ENCODE measurements around the gene NAT10. TPM values are rescaled to one million over a fixed set of nuclear protein-coding genes. Genes with fewer than 3 reads are reported as not detected.

Gene NAT10
- total and polyA plus RNA-seq, 4 donors: 24.2 to 41.1 (median 27.7) TPM

DNA sequence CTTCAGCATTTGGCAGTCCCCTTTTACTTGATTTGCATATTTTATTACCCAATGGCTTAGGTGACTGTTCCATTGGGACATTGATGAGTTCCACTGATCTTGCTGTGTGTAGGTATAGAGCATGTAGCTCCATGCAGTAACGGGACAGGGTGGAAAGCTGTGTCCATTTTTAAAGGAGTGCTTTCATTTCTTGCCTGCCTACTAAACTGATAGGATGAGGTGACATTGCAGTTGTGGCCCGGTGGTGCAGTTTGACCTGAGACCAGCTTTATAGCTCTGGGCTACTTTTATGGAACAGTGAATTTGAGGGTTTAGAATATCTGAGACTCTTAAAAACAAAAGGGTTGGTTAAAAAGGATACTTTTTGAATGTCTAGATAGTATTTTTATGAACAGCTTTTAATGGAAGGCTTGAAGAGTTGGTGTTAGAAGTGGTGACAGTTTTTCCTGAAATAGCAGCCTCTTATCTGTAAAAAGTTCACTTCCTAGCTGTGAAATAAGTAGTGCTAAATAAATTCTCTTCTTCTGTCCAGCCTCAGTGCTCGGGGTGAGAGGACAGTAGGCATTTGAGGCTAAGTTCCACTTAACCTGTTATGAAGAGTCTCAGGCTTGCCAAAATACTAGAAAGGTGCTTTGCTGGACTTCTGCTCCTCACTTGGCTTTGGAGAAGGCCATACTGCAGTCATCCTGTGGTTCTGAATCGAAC, 27.0 kb downstream of the NAT10 start:
- Histone ChIP-seq H3K27me3 (ENCODE audit: control insufficient read depth in 3 of 3, insufficient read depth in 3 of 3, low read length in 2 of 3) (no peaks in the 10 kb centered on the region), H3K9ac (ENCODE audit: insufficient read depth in 1 of 2, low read length in 2 of 2) (no peak overlapping the region), H3K4me1 (ENCODE audit: control insufficient read depth in 5 of 5, insufficient read depth in 5 of 5, low read length in 5 of 5) (no peaks in the 10 kb centered on the region), H3K36me3 (ENCODE audit: control insufficient read depth in 4 of 4, insufficient read depth in 4 of 4, low read length in 4 of 4) (peaks cover 39 to 56% (median 52%) of the 10 kb centered on the region in 4 donors), H3K27ac (ENCODE audit: low read depth in 1 of 2, low read length in 1 of 2) (no peak overlapping the region), H3K4me3 (no peak overlapping the region), H3K9me3 (ENCODE audit: control insufficient read depth in 4 of 4, insufficient read depth in 3 of 4, low read length in 3 of 4) (peaks cover 0 to 2% (median 0%) of the 10 kb centered on the region in 4 donors)
- DNase-seq: no peak
- TF ChIP-seq, protein P1, sequence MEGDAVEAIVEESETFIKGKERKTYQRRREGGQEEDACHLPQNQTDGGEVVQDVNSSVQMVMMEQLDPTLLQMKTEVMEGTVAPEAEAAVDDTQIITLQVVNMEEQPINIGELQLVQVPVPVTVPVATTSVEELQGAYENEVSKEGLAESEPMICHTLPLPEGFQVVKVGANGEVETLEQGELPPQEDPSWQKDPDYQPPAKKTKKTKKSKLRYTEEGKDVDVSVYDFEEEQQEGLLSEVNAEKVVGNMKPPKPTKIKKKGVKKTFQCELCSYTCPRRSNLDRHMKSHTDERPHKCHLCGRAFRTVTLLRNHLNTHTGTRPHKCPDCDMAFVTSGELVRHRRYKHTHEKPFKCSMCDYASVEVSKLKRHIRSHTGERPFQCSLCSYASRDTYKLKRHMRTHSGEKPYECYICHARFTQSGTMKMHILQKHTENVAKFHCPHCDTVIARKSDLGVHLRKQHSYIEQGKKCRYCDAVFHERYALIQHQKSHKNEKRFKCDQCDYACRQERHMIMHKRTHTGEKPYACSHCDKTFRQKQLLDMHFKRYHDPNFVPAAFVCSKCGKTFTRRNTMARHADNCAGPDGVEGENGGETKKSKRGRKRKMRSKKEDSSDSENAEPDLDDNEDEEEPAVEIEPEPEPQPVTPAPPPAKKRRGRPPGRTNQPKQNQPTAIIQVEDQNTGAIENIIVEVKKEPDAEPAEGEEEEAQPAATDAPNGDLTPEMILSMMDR (IDR thresholded peaks at IDR 0.05; ENCODE audit: control extremely low read depth, extremely low read depth): no peak
- 93 to 97% methylated on average over 4 of the region's 4 CpGs for WGBS, 2 donors
- no peak for ATAC-seq (ENCODE audit: insufficient read depth, low FRiP score)

DNA sequence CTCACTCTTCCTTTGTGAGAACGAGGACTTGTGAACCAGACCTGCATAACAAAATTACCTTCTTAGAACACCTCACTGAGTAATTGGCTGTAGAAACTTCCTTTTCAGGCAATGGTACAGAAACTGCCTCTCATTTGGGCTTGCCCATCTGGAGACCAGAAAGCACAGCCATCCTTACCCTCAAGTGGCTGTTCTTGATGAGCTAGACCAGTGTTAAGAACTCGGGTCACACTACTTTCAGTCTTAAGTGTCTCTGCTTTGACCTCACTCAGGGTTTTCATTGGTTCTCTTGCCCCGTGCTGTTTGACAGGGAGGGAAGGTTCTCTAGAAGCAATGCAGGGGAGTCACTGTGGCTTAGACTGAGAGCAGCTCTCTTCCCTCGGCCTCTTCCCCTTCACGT, 29.3 kb downstream of the NAT10 start:
- Histone ChIP-seq H3K9ac (ENCODE audit: insufficient read depth in 1 of 2, low read length in 2 of 2) (no peak overlapping the region), H3K27ac (ENCODE audit: low read depth in 1 of 2, low read length in 1 of 2) (no peak overlapping the region), H3K36me3 (ENCODE audit: control insufficient read depth in 4 of 4, insufficient read depth in 4 of 4, low read length in 4 of 4) (peaks cover 33 to 71% (median 53%) of the 10 kb centered on the region in 4 donors), H3K27me3 (ENCODE audit: control insufficient read depth in 3 of 3, insufficient read depth in 3 of 3, low read length in 2 of 3) (no peaks in the 10 kb centered on the region), H3K9me3 (ENCODE audit: control insufficient read depth in 4 of 4, insufficient read depth in 3 of 4, low read length in 3 of 4) (peaks cover 0 to 2% (median 0%) of the 10 kb centered on the region in 4 donors), H3K4me3 (no peak overlapping the region), H3K4me1 (ENCODE audit: control insufficient read depth in 5 of 5, insufficient read depth in 5 of 5, low read length in 5 of 5) (no peaks in the 10 kb centered on the region)
- TF ChIP-seq, protein P1 (IDR thresholded peaks at IDR 0.05; ENCODE audit: control extremely low read depth, extremely low read depth): no peak
- DNase-seq (no peak), ATAC-seq (ENCODE audit: insufficient read depth, low FRiP score) (no peak)
- WGBS, 2 donors: 78 to 85% methylated on average over 5 of the region's 5 CpGs

DNA sequence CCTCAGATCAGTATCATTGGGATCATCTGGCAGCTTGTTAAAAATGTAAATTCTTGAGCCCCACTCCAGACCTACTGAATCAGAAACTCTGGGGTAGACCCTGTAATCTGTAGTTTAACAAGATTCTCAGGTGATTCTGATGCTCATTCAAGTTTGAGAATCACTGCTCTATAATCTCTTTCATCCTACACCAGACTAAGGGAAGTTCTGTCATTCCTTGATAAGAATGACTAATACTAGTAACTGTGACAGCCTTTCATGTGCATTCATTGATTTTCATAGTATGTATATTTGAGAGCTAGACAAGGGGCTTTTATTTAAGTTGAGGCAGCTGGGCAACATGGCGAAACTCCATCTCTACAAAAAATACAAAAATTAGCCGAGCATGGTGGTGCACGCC, 30.0 kb downstream of the NAT10 start:
- H3K4me1 ChIP-seq (ENCODE audit: control insufficient read depth in 5 of 5, insufficient read depth in 5 of 5, low read length in 5 of 5): no peaks in the 10 kb centered on the region
- H3K9ac ChIP-seq (ENCODE audit: insufficient read depth in 1 of 2, low read length in 2 of 2): no peak overlapping the region
- no peak overlapping the region for H3K27ac ChIP-seq (ENCODE audit: low read depth in 1 of 2, low read length in 1 of 2)
- no peak for DNase-seq
- ATAC-seq (ENCODE audit: insufficient read depth, low FRiP score): no peak
- no peak overlapping the region for H3K4me3 ChIP-seq
- H3K9me3 ChIP-seq (ENCODE audit: control insufficient read depth in 4 of 4, insufficient read depth in 3 of 4, low read length in 3 of 4): peaks cover 0 to 2% (median 0%) of the 10 kb centered on the region in 4 donors
- peaks cover 33 to 76% (median 55%) of the 10 kb centered on the region in 4 donors for H3K36me3 ChIP-seq (ENCODE audit: control insufficient read depth in 4 of 4, insufficient read depth in 4 of 4, low read length in 4 of 4)
- no peaks in the 10 kb centered on the region for H3K27me3 ChIP-seq (ENCODE audit: control insufficient read depth in 3 of 3, insufficient read depth in 3 of 3, low read length in 2 of 3)
- 96 to 99% methylated on average over 3 of the region's 3 CpGs for WGBS, 2 donors
- TF ChIP-seq, protein P1 (IDR thresholded peaks at IDR 0.05; ENCODE audit: control extremely low read depth, extremely low read depth): no peak
